ENCODE results near the gene IL1F10. TPM values are rescaled to one million over a fixed set of nuclear protein-coding genes. Genes with fewer than 3 reads are reported as not detected.

Gene IL1F10
- total RNA-seq, 1 donor from 2014 or later: not detected

DNA sequence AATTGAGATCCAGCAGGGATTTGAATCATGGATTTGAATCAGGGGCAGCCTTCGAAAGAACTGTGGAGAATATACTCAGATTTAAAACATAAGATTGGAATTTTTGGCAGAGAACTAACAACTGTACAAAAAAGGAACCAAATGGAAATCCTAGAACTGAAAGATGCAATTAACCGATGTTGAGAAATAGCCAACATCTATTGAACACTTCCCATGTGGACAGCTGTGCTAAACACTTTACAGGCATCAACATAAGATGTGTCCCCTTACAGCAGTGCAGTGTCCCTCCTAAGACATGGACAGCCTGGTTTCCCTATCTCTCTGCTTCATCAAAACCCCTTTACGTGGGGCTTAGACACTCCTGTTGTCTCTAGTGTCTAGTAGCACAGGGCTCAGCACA lies 56.0 kb downstream of the IL1F10 start:
- ATAC-seq: no peak
- intact Hi-C loops (cut with DNase I): no loop called here
- no peak for DNase-seq (ENCODE audit: missing footprints)

DNA sequence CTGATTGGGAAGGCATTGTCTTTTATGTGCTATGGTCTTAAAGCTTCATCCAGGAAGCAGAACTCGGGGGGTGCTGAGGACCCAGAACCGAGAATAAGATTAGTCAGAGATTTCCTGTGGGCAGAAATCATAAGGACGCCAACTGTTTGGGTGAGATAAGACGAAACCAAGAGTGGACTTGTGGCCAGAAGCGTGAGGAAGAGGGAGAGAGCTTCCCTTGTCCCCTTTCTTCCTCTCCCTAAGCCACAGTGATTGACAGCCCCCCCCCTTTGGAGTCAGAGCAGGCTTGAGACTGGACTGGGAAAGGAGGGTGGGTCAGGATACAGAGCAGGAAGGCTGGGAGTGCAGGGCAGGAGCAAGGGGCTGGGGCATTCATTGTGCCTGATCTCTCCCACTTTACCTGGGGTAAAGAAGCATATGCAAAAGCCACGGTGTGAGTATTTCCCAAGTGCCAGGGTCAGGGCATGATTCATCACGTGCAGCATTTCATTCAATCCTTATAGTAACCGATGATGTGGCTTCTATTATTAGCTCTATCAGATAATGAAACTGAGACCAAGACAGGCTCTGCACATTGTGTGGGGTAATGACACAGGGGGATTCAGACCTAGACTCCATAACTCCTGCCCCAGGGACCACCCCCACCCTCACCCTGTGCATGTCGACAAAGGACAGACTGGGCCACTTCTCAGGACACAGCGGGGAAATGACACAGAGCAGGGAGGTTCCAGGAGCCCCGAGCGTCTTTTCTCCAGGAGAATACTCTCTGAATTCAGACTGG lies 56.6 kb downstream of the IL1F10 start:
- DNase-seq (ENCODE audit: missing footprints) (no peak), ATAC-seq (no peak)
- intact Hi-C loops (cut with DNase I): no loop called here

Other genes with a start within 250 kb of the IL1F10 start
- not detected for gene IL1B, start 231.2 kb upstream of the IL1F10 start, total RNA-seq
- not detected for gene IL37, start 156.8 kb upstream of the IL1F10 start, total RNA-seq
- not detected for gene IL36G, start 90.0 kb upstream of the IL1F10 start, total RNA-seq
- gene IL36A, start 62.5 kb upstream of the IL1F10 start, total RNA-seq: not detected
- gene IL36B, start 15.1 kb upstream of the IL1F10 start, total RNA-seq: not detected
- not detected for gene IL36RN, start 8.8 kb upstream of the IL1F10 start, total RNA-seq
- gene IL1RN, start 59.6 kb downstream of the IL1F10 start, total RNA-seq: 0.89 TPM
- gene PSD4, start 106.0 kb downstream of the IL1F10 start, total RNA-seq: 3.4 TPM
- gene PAX8, start 211.0 kb downstream of the IL1F10 start, total RNA-seq: 0.60 TPM

Data from Right ventricle myocardium inferior (tissue), 1 donor.